Mesodermal cell (in vitro differentiated cells): Measurements from ENCODE around the gene SPATS2L.

ENCODE experiments used
- H3K27ac ChIP-seq: 2 replicates; pipeline ENCODE4 v1.7.0; 2013; ENCODE audit warnings: mild to moderate bottlenecking, low read depth, low read length, moderate library complexity; ENCODE audit not compliant: severe bottlenecking
- H3K36me3 ChIP-seq: 2 replicates; pipeline ENCODE4 v1.7.1; 2013; ENCODE audit warnings: mild to moderate bottlenecking, low read length, moderate library complexity; ENCODE audit not compliant: control insufficient read depth, insufficient read depth
- H3K4me1 ChIP-seq: one replicate; pipeline ENCODE4 v1.7.1; 2013; ENCODE audit warnings: mild to moderate bottlenecking, low read length; ENCODE audit not compliant: insufficient read depth, control insufficient read depth, poor library complexity, severe bottlenecking
- H3K4me3 ChIP-seq: 2 replicates; pipeline ENCODE4 v1.7.0; 2013; ENCODE audit warnings: low read length, control low read depth, mild to moderate bottlenecking; ENCODE audit not compliant: insufficient read depth, poor library complexity, severe bottlenecking; ENCODE audit errors: extremely low read depth
- H3K9me3 ChIP-seq: 2 replicates; pipeline ENCODE4 v1.7.1; 2013; ENCODE audit warnings: mild to moderate bottlenecking, low read length, moderate library complexity; ENCODE audit not compliant: control insufficient read depth
- WGBS, 2 experiments: methylation state at CpG; one replicate each; pipeline ENCODE4 v1.1.5; 2013; ENCODE audit warnings: missing lambda C conversion rate in 2 of 2; ENCODE audit not compliant: insufficient coverage in 2 of 2; 5-methylcytosine and 5-hydroxymethylcytosine counted together

Gene SPATS2L

DNA sequence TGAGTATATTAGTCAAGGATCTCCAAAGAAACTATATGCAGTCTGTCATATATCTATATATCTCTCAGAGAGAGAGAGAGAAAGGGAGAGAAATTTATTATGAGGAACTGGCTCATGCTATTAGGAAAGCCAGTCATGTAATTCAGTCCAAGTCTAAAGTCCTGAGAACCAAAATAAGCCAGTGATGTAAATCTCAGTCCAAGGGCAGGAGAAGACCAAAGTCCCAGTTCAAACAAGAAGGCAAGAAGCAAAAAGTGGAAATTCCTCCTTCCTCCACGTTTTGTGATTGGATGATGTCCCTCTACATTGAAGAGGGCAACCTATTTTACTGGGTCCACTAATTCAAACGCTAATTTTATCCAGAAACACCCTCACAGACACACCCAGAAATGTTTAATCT is 34.2 kb upstream of the SPATS2L start:
- H3K9me3 ChIP-seq: no peaks in the 10 kb centered on the region
- H3K4me1 ChIP-seq: peaks cover 11% of the 10 kb centered on the region
- no peak overlapping the region for H3K27ac ChIP-seq
- no peak overlapping the region for H3K4me3 ChIP-seq
- H3K36me3 ChIP-seq: no peaks in the 10 kb centered on the region
- WGBS, 2 experiments: 60 to 100% methylated on average over 1 of the region's 2 CpGs

DNA sequence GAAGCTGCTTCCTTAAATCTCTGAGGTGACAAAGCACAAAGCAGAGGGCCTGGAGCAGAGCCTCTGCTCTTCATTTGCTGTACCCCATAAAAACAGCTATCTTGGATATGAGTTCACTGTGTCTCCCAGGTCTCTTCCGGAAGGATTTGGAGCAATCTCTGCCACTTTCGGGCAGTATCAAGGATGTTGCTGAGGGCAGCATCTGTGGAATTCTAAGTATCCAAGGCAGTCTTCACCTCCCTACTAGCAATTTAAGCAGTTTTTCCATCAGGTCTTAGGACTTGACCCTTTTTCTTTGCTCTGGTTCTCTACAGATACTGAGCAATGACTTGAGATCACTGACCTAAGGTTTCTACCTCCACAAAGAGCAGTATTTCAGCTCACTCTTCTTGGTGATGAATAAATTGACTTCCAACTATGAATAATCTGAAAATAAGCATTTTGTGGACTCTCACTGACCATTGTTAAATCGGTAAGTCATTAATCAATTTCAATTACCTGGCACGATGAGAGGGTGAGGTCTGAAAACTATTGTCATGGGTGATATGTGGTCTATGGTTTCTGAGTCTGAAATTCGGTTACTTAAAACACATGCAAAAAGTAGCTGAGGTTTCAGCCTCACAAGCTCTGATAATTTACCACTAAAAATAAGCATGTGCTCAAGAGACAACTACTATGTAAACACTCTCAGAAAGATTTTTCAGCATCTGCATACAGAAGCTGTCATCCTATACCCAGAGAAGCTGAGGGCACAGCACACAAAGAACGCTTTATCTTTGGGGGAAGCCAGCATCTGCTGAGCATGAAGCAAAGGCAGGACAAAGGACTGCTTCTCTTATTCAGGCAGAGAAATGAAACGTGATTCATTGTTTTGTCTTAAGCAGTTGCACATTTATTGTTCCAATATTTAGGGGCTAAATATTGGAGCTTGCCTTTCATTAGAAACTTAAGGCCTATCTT is 32.1 kb upstream of the SPATS2L start:
- 66 to 77% methylated on average over 5 of the region's 7 CpGs for WGBS, 2 experiments
- Histone ChIP-seq H3K36me3 (no peaks in the 10 kb centered on the region), H3K4me3 (no peak overlapping the region), H3K9me3 (no peaks in the 10 kb centered on the region), H3K4me1 (peaks cover 11% of the 10 kb centered on the region), H3K27ac (no peak overlapping the region)

DNA sequence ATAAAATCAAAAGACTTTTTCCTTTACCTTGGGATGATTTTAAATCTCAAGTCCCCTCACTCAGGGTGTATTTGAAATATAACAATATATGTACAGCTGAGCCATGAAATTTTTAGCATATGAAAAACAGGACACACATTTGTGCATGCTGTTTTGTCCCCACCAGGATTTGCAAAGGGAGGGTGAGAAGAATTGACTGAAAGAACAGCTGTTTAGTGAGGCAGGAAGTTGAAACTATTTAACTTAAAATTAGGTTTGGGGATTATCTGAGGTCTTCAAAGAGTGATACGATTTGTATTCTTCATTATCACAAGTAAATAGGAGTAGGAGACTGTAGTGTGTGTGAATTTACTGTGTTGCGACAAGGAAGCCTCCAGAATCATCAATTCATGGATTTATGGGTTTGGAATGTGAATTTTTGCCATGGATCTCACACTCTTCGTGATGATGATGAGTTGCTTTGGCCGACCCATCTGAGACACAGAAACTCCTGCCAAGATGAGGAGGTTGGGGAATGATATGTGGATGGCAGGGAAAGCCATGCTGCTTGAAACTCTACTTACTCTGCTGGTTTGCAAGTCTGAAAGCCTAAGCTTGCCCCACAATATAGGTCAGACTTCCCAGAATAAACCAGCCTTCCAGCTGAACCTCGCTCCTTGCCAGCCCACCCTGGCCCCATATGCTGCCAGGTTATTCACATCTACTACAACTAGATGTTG is 31.0 kb upstream of the SPATS2L start:
- Histone ChIP-seq H3K36me3 (no peaks in the 10 kb centered on the region), H3K27ac (no peak overlapping the region)

DNA sequence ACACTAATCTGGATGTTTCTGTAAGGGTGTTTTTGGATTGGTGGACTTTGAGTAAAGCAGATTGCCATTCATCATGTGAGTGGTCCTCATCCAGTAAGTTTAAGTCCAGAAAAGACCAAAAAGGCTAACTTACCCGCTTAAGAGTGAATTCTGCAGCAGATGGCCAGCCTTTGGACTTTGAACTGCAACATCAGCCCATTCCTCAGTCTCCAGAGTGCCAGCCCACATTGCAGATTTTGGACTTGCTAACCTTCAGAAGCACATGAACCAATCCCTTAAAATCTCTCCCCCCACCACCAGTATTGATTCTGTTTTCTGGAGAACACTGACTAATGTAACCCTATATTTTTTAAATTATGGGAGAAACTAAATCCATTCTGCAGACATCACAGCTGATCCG is 30.0 kb upstream of the SPATS2L start:
- H3K36me3 ChIP-seq: no peaks in the 10 kb centered on the region
- no peaks in the 10 kb centered on the region for H3K9me3 ChIP-seq
- 82 to 91% methylated on average over 1 of the region's 2 CpGs for WGBS, 2 experiments
- H3K4me3 ChIP-seq: no peak overlapping the region
- H3K27ac ChIP-seq: no peak overlapping the region
- peaks cover 11% of the 10 kb centered on the region for H3K4me1 ChIP-seq

More for the DNA sequence above, 31.0 kb upstream of the SPATS2L start:
- no peak overlapping the region for H3K4me3 ChIP-seq
- 86 to 100% methylated on average over 2 to 4 of the region's 5 CpGs for WGBS, 2 experiments
- H3K9me3 ChIP-seq: no peaks in the 10 kb centered on the region
- peaks cover 11% of the 10 kb centered on the region for H3K4me1 ChIP-seq

DNA sequence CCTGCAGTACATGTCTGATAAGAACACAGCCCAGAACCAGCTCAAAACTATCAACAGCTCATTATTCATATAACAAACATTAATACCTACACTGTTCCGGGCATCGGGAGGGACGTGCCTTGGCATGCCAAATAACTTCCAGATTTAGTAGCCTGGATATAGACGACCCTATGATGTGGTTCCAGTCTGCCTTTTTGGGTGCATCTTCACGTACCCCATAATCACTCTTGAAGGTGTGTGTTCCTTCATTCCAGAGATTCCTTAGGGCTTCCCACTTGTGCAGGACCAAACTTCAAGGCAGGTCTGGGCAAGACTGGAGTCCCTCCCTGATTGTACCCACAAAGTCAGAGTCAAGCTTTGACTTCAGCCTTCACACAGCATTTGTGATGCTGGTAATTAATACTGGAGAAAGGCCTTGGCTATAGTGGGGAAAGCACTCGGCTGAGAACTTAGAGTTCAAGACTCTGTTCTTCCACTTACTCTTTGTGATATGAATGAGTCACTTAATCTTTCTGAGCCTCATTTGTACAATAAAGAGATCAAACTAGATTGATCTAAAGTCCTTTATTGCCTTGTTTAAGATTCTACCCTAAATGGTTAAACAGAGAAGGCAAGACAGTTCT is 27.7 kb upstream of the SPATS2L start:
- Histone ChIP-seq H3K4me3 (no peak overlapping the region), H3K9me3 (no peaks in the 10 kb centered on the region), H3K36me3 (no peaks in the 10 kb centered on the region), H3K27ac (no peak overlapping the region), H3K4me1 (peaks cover 11% of the 10 kb centered on the region)
- 80 to 96% methylated on average over 3 to 5 of the region's 6 CpGs for WGBS, 2 experiments

DNA sequence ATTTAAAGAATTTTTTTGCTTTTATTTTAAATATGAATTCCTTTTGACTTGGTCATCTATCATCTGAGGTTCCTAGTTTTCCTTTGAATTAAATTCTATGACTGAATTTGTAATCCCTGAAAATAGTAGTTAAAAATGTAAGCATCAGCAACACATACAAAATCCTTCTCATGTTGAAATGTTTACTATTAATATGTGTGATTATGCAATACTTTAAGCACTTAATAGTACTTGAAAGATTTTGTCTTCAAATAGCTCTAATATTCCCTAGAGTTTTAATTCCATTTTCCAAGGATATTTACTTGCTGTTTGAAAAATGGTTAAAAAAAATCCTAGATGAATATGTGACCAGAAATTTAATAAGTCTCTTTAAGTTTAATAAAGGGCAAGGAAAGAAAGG is 26.6 kb upstream of the SPATS2L start:
- Histone ChIP-seq H3K27ac (no peak overlapping the region), H3K9me3 (no peaks in the 10 kb centered on the region), H3K36me3 (no peaks in the 10 kb centered on the region), H3K4me3 (no peak overlapping the region), H3K4me1 (peaks cover 4% of the 10 kb centered on the region)

DNA sequence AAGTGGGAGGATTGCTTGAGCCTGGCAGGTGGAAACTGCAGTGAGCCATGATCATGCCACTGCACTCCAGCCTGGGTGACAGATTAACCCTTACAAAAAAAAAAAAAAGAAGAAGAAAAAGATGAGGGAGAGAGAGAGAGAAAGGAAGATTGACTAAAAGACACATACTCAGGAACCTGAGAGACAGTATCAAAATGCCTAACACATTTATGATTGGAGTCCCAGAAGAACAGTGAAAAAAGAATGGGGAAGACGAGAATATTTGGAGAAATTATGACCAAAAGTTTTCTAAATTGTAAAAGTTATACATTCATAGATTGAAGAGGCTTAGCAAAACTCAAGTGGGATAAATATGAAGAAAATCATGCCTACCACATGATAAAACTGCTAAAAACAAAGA is 19.9 kb upstream of the SPATS2L start:
- H3K4me3 ChIP-seq: no peak overlapping the region
- H3K9me3 ChIP-seq: no peaks in the 10 kb centered on the region
- no CpG with 5 or more reads among the region's 1 CpG for WGBS, 2 experiments
- H3K4me1 ChIP-seq: no peaks in the 10 kb centered on the region
- H3K27ac ChIP-seq: no peak overlapping the region
- H3K36me3 ChIP-seq: no peaks in the 10 kb centered on the region

DNA sequence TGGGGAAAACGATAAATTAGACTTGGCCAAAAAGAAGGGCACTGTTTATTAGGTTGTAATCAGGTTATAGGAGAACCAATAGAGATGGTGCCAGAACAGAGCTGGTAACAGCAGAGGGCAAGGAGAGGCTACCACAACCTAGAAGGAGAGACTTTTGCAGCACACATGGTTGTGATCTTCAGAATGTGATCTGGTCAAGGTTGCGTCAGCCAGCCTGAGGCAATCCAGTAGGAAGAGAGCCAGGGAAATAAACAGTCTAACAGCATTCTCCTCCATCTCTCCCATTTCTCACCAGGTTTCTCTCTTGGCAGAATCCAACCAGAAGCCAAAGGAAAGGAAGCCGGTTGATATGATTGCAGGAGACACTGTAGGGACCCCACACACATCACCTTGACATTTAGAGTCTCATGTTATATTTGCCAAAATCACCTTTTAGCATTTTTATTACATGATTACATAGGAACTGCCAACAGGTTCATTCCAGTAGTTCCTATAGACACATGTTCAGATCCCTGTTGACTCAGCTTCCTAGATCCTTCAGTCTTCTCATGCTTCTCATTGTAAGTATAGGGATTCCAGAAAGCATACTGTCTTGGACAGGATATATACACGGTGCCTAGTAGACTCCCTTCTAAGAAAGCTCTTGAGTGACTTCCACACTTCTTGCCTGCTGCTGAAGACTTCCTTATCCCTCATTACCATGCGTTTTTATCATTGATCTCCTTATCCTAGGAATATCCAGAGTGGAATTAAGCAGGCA is 17.6 kb upstream of the SPATS2L start:
- no peak overlapping the region for H3K4me3 ChIP-seq
- no peak overlapping the region for H3K27ac ChIP-seq
- no peaks in the 10 kb centered on the region for H3K36me3 ChIP-seq
- 84 to 88% methylated on average over 3 to 4 of the region's 5 CpGs for WGBS, 2 experiments
- no peaks in the 10 kb centered on the region for H3K9me3 ChIP-seq
- no peaks in the 10 kb centered on the region for H3K4me1 ChIP-seq

DNA sequence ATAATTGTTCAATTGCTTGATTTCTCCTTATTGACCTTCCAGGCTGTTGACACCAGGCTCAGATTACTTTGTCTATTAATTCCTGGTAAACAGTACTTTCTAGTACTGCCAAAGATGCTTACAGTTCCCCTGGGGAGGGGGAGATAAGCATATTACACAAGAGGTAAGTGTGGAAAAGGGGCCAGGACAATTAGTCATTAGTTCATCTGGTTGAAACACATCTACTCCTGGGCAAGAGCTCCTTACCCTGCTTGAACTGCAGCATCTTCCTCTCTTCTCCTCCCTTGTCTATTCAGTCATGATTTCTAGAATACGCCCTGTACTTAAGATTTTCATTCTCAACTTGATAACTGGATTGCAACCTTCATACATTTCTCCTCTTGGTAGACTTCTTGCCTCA is 10.4 kb upstream of the SPATS2L start:
- Histone ChIP-seq H3K4me1 (peaks cover 6% of the 10 kb centered on the region), H3K9me3 (no peaks in the 10 kb centered on the region), H3K27ac (no peak overlapping the region), H3K4me3 (no peak overlapping the region), H3K36me3 (no peaks in the 10 kb centered on the region)
- 80 to 100% methylated on average over 1 of the region's 1 CpG for WGBS, 2 experiments

DNA sequence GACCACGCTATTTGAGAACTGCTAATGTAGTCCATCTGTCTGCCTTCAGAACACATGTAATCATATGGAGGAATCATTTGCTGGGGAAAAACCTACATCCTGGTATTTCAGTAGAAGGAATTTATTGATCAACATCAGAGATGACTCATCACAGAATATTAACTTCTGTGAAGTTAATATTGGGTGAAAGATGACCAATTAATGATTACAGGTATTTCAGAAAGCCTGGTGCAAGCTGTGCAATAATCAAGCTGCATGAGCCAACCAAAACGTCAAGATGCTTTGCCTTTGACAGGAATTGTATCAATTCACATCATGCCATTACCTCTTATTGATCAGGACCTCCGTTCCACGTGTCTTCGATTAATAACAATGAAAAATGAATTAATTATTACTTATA is 9.4 kb upstream of the SPATS2L start:
- no peaks in the 10 kb centered on the region for H3K36me3 ChIP-seq
- H3K27ac ChIP-seq: no peak overlapping the region
- peaks cover 13% of the 10 kb centered on the region for H3K4me1 ChIP-seq
- 100% methylated on average over 1 of the region's 5 CpGs; no CpG with 5 or more reads in 1 of the 2 experiments for WGBS, 2 experiments
- H3K9me3 ChIP-seq: no peaks in the 10 kb centered on the region
- H3K4me3 ChIP-seq: no peak overlapping the region
